ENCODE results near the gene ATP11A. TPM values are rescaled to one million over a fixed set of nuclear protein-coding genes. Genes with fewer than 3 reads are reported as not detected.

ATP11A gene
- total RNA-seq, 2 experiments from 2014 or later = 28.8 to 30.2 TPM

- Mint-ChIP-seq H3K27ac (no peak overlapping the region), H3K9me3 (peaks cover 6% of the 10 kb centered on the region), H3K27me3 (peaks cover 1% of the 10 kb centered on the region), H3K4me3 (no peak overlapping the region), H3K4me1 (ENCODE audit: low read depth) (no peaks in the 10 kb centered on the region), H3K36me3 (ENCODE audit: low read depth) (no peaks in the 10 kb centered on the region)
- intact Hi-C loops (cut with micrococcal nuclease) = no loop called here
- no peak for DNase-seq
- no peak for ATAC-seq
- TF ChIP-seq CTCF (IDR thresholded peaks at IDR 0.05) = no peak
- ChIA-PET CTCF (no interaction called here), POLR2A (no interaction called here)
These were observed 215.2 kb downstream of the ATP11A start for GRCh38 chr13:112905086-112905485.

GRCh38 chr13:112905619-112905989 is 215.8 kb downstream of the ATP11A start:
- no peak overlapping the region for H3K27ac Mint-ChIP-seq
- no peak for DNase-seq
- ChIA-PET POLR2A (no interaction called here), CTCF (no interaction called here)
- ATAC-seq = no peak
- no peaks in the 10 kb centered on the region for H3K36me3 Mint-ChIP-seq (ENCODE audit: low read depth)
- no peaks in the 10 kb centered on the region for H3K4me1 Mint-ChIP-seq (ENCODE audit: low read depth)
- intact Hi-C loops (cut with micrococcal nuclease) = no loop called here
- no peak for TF ChIP-seq CTCF (IDR thresholded peaks at IDR 0.05)
- peaks cover under 1% of the 10 kb centered on the region for H3K27me3 Mint-ChIP-seq
- H3K9me3 Mint-ChIP-seq = peaks cover 6% of the 10 kb centered on the region
- no peak overlapping the region for H3K4me3 Mint-ChIP-seq

- no peak for DNase-seq
- no peaks in the 10 kb centered on the region for H3K36me3 Mint-ChIP-seq (ENCODE audit: low read depth)
- no peak for ATAC-seq
- no peak overlapping the region for H3K4me3 Mint-ChIP-seq
- peaks cover 2% of the 10 kb centered on the region for H3K27me3 Mint-ChIP-seq
- ChIA-PET CTCF (no interaction called here), POLR2A (no interaction called here)
- intact Hi-C loops (cut with micrococcal nuclease) = no loop called here
- no peaks in the 10 kb centered on the region for H3K4me1 Mint-ChIP-seq (ENCODE audit: low read depth)
- TF ChIP-seq CTCF (IDR thresholded peaks at IDR 0.05) = no peak
- peaks cover 6% of the 10 kb centered on the region for H3K9me3 Mint-ChIP-seq
- no peak overlapping the region for H3K27ac Mint-ChIP-seq
These were observed 216.3 kb downstream of the ATP11A start for GRCh38 chr13:112905990-112906641.

- Mint-ChIP-seq H3K9me3 (peaks cover 6% of the 10 kb centered on the region), H3K27me3 (peaks cover 2% of the 10 kb centered on the region), H3K27ac (no peak overlapping the region), H3K4me1 (ENCODE audit: low read depth) (no peaks in the 10 kb centered on the region), H3K4me3 (no peak overlapping the region), H3K36me3 (ENCODE audit: low read depth) (no peaks in the 10 kb centered on the region)
- ChIA-PET CTCF (no interaction called here), POLR2A (no interaction called here)
- intact Hi-C loops (cut with micrococcal nuclease) = no loop called here
- no peak for DNase-seq
- no peak for ATAC-seq
- no peak for TF ChIP-seq CTCF (IDR thresholded peaks at IDR 0.05)
These were observed 217.4 kb downstream of the ATP11A start for GRCh38 chr13:112907286-112907685.

GRCh38 chr13:112907871-112908331 is 218.1 kb downstream of the ATP11A start:
- Mint-ChIP-seq H3K27ac (no peak overlapping the region), H3K4me3 (no peak overlapping the region), H3K4me1 (ENCODE audit: low read depth) (no peaks in the 10 kb centered on the region), H3K36me3 (ENCODE audit: low read depth) (no peaks in the 10 kb centered on the region), H3K27me3 (peaks cover 2% of the 10 kb centered on the region), H3K9me3 (peaks cover 6% of the 10 kb centered on the region)
- intact Hi-C loops (cut with micrococcal nuclease) = no loop called here
- POLR2A ChIA-PET = no interaction called here
- ATAC-seq (no peak), DNase-seq (no peak)
- CTCF ChIA-PET = no interaction called here
- no peak for TF ChIP-seq CTCF (IDR thresholded peaks at IDR 0.05)
